Astrocyte (in vitro differentiated cells and primary cell): ENCODE measurements around the gene CDC40.

Experiments used
- CTCF ChIP-seq: IDR thresholded peaks from 2 replicates; pipeline ENCODE4 v1.5.1; 2011; ENCODE audit warnings: low read depth, mild to moderate bottlenecking, inconsistent platforms, low read length, moderate library complexity; ENCODE audit not compliant: insufficient read depth
- EZH2 ChIP-seq: IDR thresholded peaks from 2 replicates; pipeline ENCODE4 v1.6.1; 2012; ENCODE audit warnings: mild to moderate bottlenecking, low read length, inconsistent platforms; ENCODE audit not compliant: insufficient read depth

GRCh38 chr6:110269623-110270022 is 89.4 kb downstream of the CDC40 start:
- no peak for TF ChIP-seq EZH2
- no peak for TF ChIP-seq CTCF
